ENCODE results near the gene FAM234B.

DNA sequence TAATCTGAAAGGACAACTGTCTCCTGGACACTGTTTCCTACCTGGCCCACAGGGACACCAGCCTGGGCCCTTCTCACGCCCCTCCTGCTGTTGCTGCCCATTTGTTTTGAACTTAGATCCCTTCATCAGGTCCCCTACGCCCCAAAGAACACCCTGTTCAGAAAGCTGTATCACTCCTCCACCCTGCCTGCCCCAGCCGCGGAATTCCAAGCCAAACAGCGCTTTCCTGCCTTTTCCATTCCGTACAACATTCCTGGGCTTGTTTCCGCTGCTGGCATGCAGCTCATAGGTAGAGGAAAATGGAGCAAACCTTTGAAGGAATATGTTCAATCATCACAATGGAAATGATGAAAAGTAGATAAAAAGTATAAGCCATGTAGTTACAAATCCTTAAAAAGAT is 72.1 kb downstream of the FAM234B start:
- no peak for TF ChIP-seq EZH2 (IDR thresholded peaks at IDR 0.05; ENCODE audit: low read length, unreplicated experiment)
- TF ChIP-seq, protein P1, sequence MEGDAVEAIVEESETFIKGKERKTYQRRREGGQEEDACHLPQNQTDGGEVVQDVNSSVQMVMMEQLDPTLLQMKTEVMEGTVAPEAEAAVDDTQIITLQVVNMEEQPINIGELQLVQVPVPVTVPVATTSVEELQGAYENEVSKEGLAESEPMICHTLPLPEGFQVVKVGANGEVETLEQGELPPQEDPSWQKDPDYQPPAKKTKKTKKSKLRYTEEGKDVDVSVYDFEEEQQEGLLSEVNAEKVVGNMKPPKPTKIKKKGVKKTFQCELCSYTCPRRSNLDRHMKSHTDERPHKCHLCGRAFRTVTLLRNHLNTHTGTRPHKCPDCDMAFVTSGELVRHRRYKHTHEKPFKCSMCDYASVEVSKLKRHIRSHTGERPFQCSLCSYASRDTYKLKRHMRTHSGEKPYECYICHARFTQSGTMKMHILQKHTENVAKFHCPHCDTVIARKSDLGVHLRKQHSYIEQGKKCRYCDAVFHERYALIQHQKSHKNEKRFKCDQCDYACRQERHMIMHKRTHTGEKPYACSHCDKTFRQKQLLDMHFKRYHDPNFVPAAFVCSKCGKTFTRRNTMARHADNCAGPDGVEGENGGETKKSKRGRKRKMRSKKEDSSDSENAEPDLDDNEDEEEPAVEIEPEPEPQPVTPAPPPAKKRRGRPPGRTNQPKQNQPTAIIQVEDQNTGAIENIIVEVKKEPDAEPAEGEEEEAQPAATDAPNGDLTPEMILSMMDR (conservative IDR thresholded peaks at IDR 0.05; ENCODE audit: low read depth, low read length): no peak
- TF ChIP-seq EZH2phosphoT487 (IDR thresholded peaks at IDR 0.05; ENCODE audit: borderline replicate concordance, low read length): no peak

All from PC-3 (cell line).